ENCODE results near the gene USP49.

Gene USP49

GRCh38 chr6:41874741-41875140 lies 20.4 kb downstream of the USP49 start:
- H3K9me3 Mint-ChIP-seq, result no peaks in the 10 kb centered on the region
- peaks cover 14% of the 10 kb centered on the region for H3K4me1 Mint-ChIP-seq
- no peak overlapping the region for H3K4me3 Mint-ChIP-seq
- no peak for DNase-seq (ENCODE audit: low spot score in 2 of 2)
- ATAC-seq (ENCODE audit: low read depth), result no peak
- H3K36me3 Mint-ChIP-seq, result peaks cover 3% of the 10 kb centered on the region
- no peaks in the 10 kb centered on the region for H3K27me3 Mint-ChIP-seq
- no peak overlapping the region for H3K27ac Mint-ChIP-seq

GRCh38 chr6:41872147-41872546 lies 23.0 kb downstream of the USP49 start:
- no peaks in the 10 kb centered on the region for H3K9me3 Mint-ChIP-seq
- no peak overlapping the region for H3K4me3 Mint-ChIP-seq
- ATAC-seq (ENCODE audit: low read depth) (no peak), DNase-seq (ENCODE audit: low spot score in 2 of 2) (no peak)
- H3K27ac Mint-ChIP-seq, result no peak overlapping the region
- peaks cover 16% of the 10 kb centered on the region for H3K4me1 Mint-ChIP-seq
- peaks cover 5% of the 10 kb centered on the region for H3K36me3 Mint-ChIP-seq
- H3K27me3 Mint-ChIP-seq, result no peaks in the 10 kb centered on the region

GRCh38 chr6:41871691-41872090 lies 23.5 kb downstream of the USP49 start:
- peaks cover 5% of the 10 kb centered on the region for H3K36me3 Mint-ChIP-seq

GRCh38 chr6:41859356-41859755 lies 35.8 kb downstream of the USP49 start:
- H3K4me1 Mint-ChIP-seq, result no peaks in the 10 kb centered on the region
- no peak overlapping the region for H3K27ac Mint-ChIP-seq
- ATAC-seq (ENCODE audit: low read depth) (no peak), DNase-seq (ENCODE audit: low spot score in 2 of 2) (no peak)
- no peak overlapping the region for H3K4me3 Mint-ChIP-seq
- no peaks in the 10 kb centered on the region for H3K27me3 Mint-ChIP-seq
- no peaks in the 10 kb centered on the region for H3K9me3 Mint-ChIP-seq
- H3K36me3 Mint-ChIP-seq, result no peaks in the 10 kb centered on the region

More at GRCh38 chr6:41871691-41872090, 23.5 kb downstream of the USP49 start:
- ATAC-seq (ENCODE audit: low read depth) (no peak), DNase-seq (ENCODE audit: low spot score in 2 of 2) (no peak)
- Mint-ChIP-seq H3K4me3 (no peak overlapping the region), H3K27ac (no peak overlapping the region), H3K27me3 (no peaks in the 10 kb centered on the region), H3K4me1 (peaks cover 16% of the 10 kb centered on the region), H3K9me3 (no peaks in the 10 kb centered on the region)

GRCh38 chr6:41858703-41859102 lies 36.5 kb downstream of the USP49 start:
- H3K4me1 Mint-ChIP-seq, result no peaks in the 10 kb centered on the region
- DNase-seq (ENCODE audit: low spot score in 2 of 2) (no peak), ATAC-seq (ENCODE audit: low read depth) (no peak)
- no peak overlapping the region for H3K4me3 Mint-ChIP-seq
- no peaks in the 10 kb centered on the region for H3K36me3 Mint-ChIP-seq
- H3K27ac Mint-ChIP-seq, result no peak overlapping the region
- no peaks in the 10 kb centered on the region for H3K9me3 Mint-ChIP-seq
- H3K27me3 Mint-ChIP-seq, result no peaks in the 10 kb centered on the region

- Mint-ChIP-seq H3K9me3 (no peaks in the 10 kb centered on the region), H3K4me3 (no peak overlapping the region), H3K27me3 (no peaks in the 10 kb centered on the region), H3K27ac (no peak overlapping the region), H3K4me1 (peaks cover 3% of the 10 kb centered on the region), H3K36me3 (peaks cover 3% of the 10 kb centered on the region)
- DNase-seq (ENCODE audit: low spot score in 2 of 2) (no peak), ATAC-seq (ENCODE audit: low read depth) (no peak)
Measured at GRCh38 chr6:41850861-41851260, 44.3 kb downstream of the USP49 start.

GRCh38 chr6:41846666-41847237 lies 48.4 kb downstream of the USP49 start:
- no peak overlapping the region for H3K27ac Mint-ChIP-seq
- no peaks in the 10 kb centered on the region for H3K9me3 Mint-ChIP-seq

GRCh38 chr6:41843178-41843577 lies 52.0 kb downstream of the USP49 start:
- H3K9me3 Mint-ChIP-seq, result no peaks in the 10 kb centered on the region
- no peak overlapping the region for H3K27ac Mint-ChIP-seq
- H3K27me3 Mint-ChIP-seq, result no peaks in the 10 kb centered on the region
- H3K4me3 Mint-ChIP-seq, result no peak overlapping the region
- peaks cover 3% of the 10 kb centered on the region for H3K36me3 Mint-ChIP-seq
- ATAC-seq (ENCODE audit: low read depth) (no peak), DNase-seq (ENCODE audit: low spot score in 2 of 2) (no peak)
- H3K4me1 Mint-ChIP-seq, result peaks cover 3% of the 10 kb centered on the region

More at GRCh38 chr6:41846666-41847237, 48.4 kb downstream of the USP49 start:
- H3K4me1 Mint-ChIP-seq, result peaks cover 3% of the 10 kb centered on the region
- no peak overlapping the region for H3K4me3 Mint-ChIP-seq
- no peaks in the 10 kb centered on the region for H3K27me3 Mint-ChIP-seq
- peaks cover 3% of the 10 kb centered on the region for H3K36me3 Mint-ChIP-seq
- ATAC-seq (ENCODE audit: low read depth), result peak; percentile 45
- DNase-seq (ENCODE audit: low spot score in 2 of 2), result peak; percentile 46 to 50

- no peaks in the 10 kb centered on the region for H3K27me3 Mint-ChIP-seq
- no peak overlapping the region for H3K4me3 Mint-ChIP-seq
- no peaks in the 10 kb centered on the region for H3K4me1 Mint-ChIP-seq
- no peaks in the 10 kb centered on the region for H3K9me3 Mint-ChIP-seq
- ATAC-seq (ENCODE audit: low read depth) (no peak), DNase-seq (ENCODE audit: low spot score in 2 of 2) (no peak)
- H3K36me3 Mint-ChIP-seq, result peaks cover 3% of the 10 kb centered on the region
- H3K27ac Mint-ChIP-seq, result no peak overlapping the region
Measured at GRCh38 chr6:41840326-41840725, 54.8 kb downstream of the USP49 start.

GRCh38 chr6:41836660-41837052 lies 58.5 kb downstream of the USP49 start:
- no peaks in the 10 kb centered on the region for H3K27me3 Mint-ChIP-seq
- H3K4me3 Mint-ChIP-seq, result no peak overlapping the region
- H3K4me1 Mint-ChIP-seq, result no peaks in the 10 kb centered on the region
- H3K36me3 Mint-ChIP-seq, result peaks cover 8% of the 10 kb centered on the region
- ATAC-seq (ENCODE audit: low read depth) (no peak), DNase-seq (ENCODE audit: low spot score in 2 of 2) (no peak)
- no peak overlapping the region for H3K27ac Mint-ChIP-seq
- H3K9me3 Mint-ChIP-seq, result no peaks in the 10 kb centered on the region

GRCh38 chr6:41836022-41836659 lies 59.0 kb downstream of the USP49 start:
- H3K27me3 Mint-ChIP-seq, result no peaks in the 10 kb centered on the region
- peaks cover 10% of the 10 kb centered on the region for H3K36me3 Mint-ChIP-seq
- no peaks in the 10 kb centered on the region for H3K4me1 Mint-ChIP-seq
- H3K9me3 Mint-ChIP-seq, result no peaks in the 10 kb centered on the region
- no peak overlapping the region for H3K4me3 Mint-ChIP-seq
- DNase-seq (ENCODE audit: low spot score in 2 of 2) (no peak), ATAC-seq (ENCODE audit: low read depth) (no peak)
- no peak overlapping the region for H3K27ac Mint-ChIP-seq

- no peaks in the 10 kb centered on the region for H3K9me3 Mint-ChIP-seq
- ATAC-seq (ENCODE audit: low read depth) (no peak), DNase-seq (ENCODE audit: low spot score in 2 of 2) (no peak)
- H3K4me1 Mint-ChIP-seq, result no peaks in the 10 kb centered on the region
- H3K27me3 Mint-ChIP-seq, result no peaks in the 10 kb centered on the region
- no peak overlapping the region for H3K27ac Mint-ChIP-seq
- peaks cover 6% of the 10 kb centered on the region for H3K36me3 Mint-ChIP-seq
- H3K4me3 Mint-ChIP-seq, result no peak overlapping the region
Measured at GRCh38 chr6:41832263-41832662, 62.9 kb downstream of the USP49 start.

GRCh38 chr6:41826343-41827022 lies 68.7 kb downstream of the USP49 start:
- Mint-ChIP-seq H3K27ac (no peak overlapping the region), H3K36me3 (peaks cover under 1% of the 10 kb centered on the region), H3K4me1 (no peaks in the 10 kb centered on the region)

GRCh38 chr6:41824571-41825569 lies 70.3 kb downstream of the USP49 start:
- ATAC-seq (ENCODE audit: low read depth) (no peak), DNase-seq (ENCODE audit: low spot score in 2 of 2) (no peak)
- no peaks in the 10 kb centered on the region for H3K4me1 Mint-ChIP-seq
- no peaks in the 10 kb centered on the region for H3K27me3 Mint-ChIP-seq
- H3K9me3 Mint-ChIP-seq, result no peaks in the 10 kb centered on the region
- no peak overlapping the region for H3K4me3 Mint-ChIP-seq
- H3K36me3 Mint-ChIP-seq, result no peaks in the 10 kb centered on the region
- H3K27ac Mint-ChIP-seq, result no peak overlapping the region

More at GRCh38 chr6:41826343-41827022, 68.7 kb downstream of the USP49 start:
- no peaks in the 10 kb centered on the region for H3K27me3 Mint-ChIP-seq
- ATAC-seq (ENCODE audit: low read depth), result no peak
- no peaks in the 10 kb centered on the region for H3K9me3 Mint-ChIP-seq
- no peak for DNase-seq (ENCODE audit: low spot score in 2 of 2)
- H3K4me3 Mint-ChIP-seq, result no peak overlapping the region

Data from memory B cell (primary cell).